Activated B cell treated with CpG ODN at 0.5 μM for 24 hours (primary cell): Measurements from ENCODE around the gene GPR137. TPM values are rescaled to one million over a fixed set of nuclear protein-coding genes. Genes with fewer than 3 reads are reported as not detected.
A peak's percentile ranks its signal among the peaks of the same experiment; 100 is the strongest.

Experiments
- ATAC-seq: fragments of 200-7000 bp; cut with Tn5 transposase; one replicate; pipeline ENCODE4 v1.10.0; 2021; ENCODE audit warnings: low read depth, mild to moderate bottlenecking, moderate library complexity
- CTCF ChIA-PET: fragments of 350-600 bp; sonication (Branson Sonifier 250); formaldehyde crosslinking; loops from one replicate; lab custom pipeline; 2021; ENCODE audit warnings: antibody characterized with exemption; lab: Charles Lee
- POLR2A ChIA-PET: fragments of 350-600 bp; sonication (Branson Sonifier 250); formaldehyde crosslinking; loops from one replicate; lab custom pipeline; 2021; ENCODE audit warnings: antibody characterized with exemption; lab: Charles Lee
- DNase-seq: peaks from one replicate; pipeline ENCODE4 v3.0.0; 2022
- H3K27ac Mint-ChIP-seq: one replicate; pipeline ENCODE4 v1.8.0; 2020; ENCODE audit warnings: mixed read lengths
- H3K27me3 Mint-ChIP-seq: one replicate; pipeline ENCODE4 v1.8.0; 2021; ENCODE audit warnings: mixed read lengths
- H3K36me3 Mint-ChIP-seq: one replicate; pipeline ENCODE4 v1.8.0; 2021; ENCODE audit warnings: low read depth, mixed read lengths
- H3K4me1 Mint-ChIP-seq: one replicate; pipeline ENCODE4 v1.8.0; 2021; ENCODE audit warnings: mixed read lengths
- H3K4me3 Mint-ChIP-seq: one replicate; pipeline ENCODE4 v1.8.0; 2020; ENCODE audit warnings: mild to moderate bottlenecking, mixed read lengths
- H3K9me3 Mint-ChIP-seq: one replicate; pipeline ENCODE4 v1.8.0; 2020; ENCODE audit warnings: mixed read lengths
- CTCF ChIP-seq: fragments of 200-600 bp; IDR thresholded peaks from one replicate; pipeline ENCODE4 v1.8.0; 2022; ENCODE audit warnings: antibody characterized with exemption, mild to moderate bottlenecking
- intact Hi-C: fragments of 100-400 bp; cut with micrococcal nuclease; formaldehyde crosslinking; loops from one replicate; pipeline ENCODE4 v1.15.1; 2024
- total RNA-seq: library from RNA; stranded (reverse); gene quantifications from 2 replicates; pipeline ENCODE4 v1.2.3, GENCODE V29; 2022

The GPR137 gene, protein sequence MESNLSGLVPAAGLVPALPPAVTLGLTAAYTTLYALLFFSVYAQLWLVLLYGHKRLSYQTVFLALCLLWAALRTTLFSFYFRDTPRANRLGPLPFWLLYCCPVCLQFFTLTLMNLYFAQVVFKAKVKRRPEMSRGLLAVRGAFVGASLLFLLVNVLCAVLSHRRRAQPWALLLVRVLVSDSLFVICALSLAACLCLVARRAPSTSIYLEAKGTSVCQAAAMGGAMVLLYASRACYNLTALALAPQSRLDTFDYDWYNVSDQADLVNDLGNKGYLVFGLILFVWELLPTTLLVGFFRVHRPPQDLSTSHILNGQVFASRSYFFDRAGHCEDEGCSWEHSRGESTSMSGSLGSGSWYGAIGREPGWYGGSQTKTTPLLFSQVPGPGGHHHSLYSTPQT
- 48.6 and 53.1 TPM in 2 replicates for total RNA-seq

GRCh38 chr11:64284962-64285884, at the start of gene GPR137:
Gene GPR137, plus strand, starts transcription at chr11:64285848. Its CDS starts 677 bp downstream, at chr11:64286525.
- ChIA-PET POLR2A (interaction anchor here (0.5 to 5.8 kb wide), 19 partner anchors 10 to 1223 kb away, joined by 3 to 119 read pairs (median 6); partner anchors contain the start of genes CCDC88B, ESRRA, FERMT3 and FKBP2), CTCF (interaction anchor here (1.0 to 2.6 kb wide), 8 partner anchors 14 to 81 kb away, joined by 3 to 11 read pairs (median 4); partner anchors contain the start of genes CATSPERZ and PRDX5)
- Mint-ChIP-seq H3K36me3 (peaks cover 12% of the 10 kb centered on the region), H3K27me3 (no peaks in the 10 kb centered on the region), H3K9me3 (no peaks in the 10 kb centered on the region), H3K4me3 (peak within 1 kb of the TSS; percentile 90), H3K27ac (peak within 1 kb of the TSS; percentile 92), H3K4me1 (peaks cover 20% of the 10 kb centered on the region)
- TF ChIP-seq CTCF = no peak
- DNase-seq (peak; percentile 99), ATAC-seq (peak; percentile 64)
- intact Hi-C loops = loop anchor here (1.0 to 2.0 kb wide), 9 partner anchors 15 to 59 kb away; partner anchors contain the start of genes CCDC88B, DNAJC4, ESRRA and FKBP2

- Mint-ChIP-seq H3K9me3 (no peaks in the 10 kb centered on the region), H3K4me1 (peaks cover 73% of the 10 kb centered on the region), H3K27ac (peak overlapping the region; percentile 98), H3K4me3 (no peak overlapping the region), H3K27me3 (no peaks in the 10 kb centered on the region), H3K36me3 (peaks cover 39% of the 10 kb centered on the region)
- ChIA-PET CTCF (interaction anchor here (0.6 kb wide), 1 partner anchor 39 kb away, joined by 3 read pairs; no protein-coding TSS in a partner anchor), POLR2A (interaction anchor here (0.8 to 1.5 kb wide), 5 partner anchors 11 to 68 kb away, joined by 3 to 5 read pairs (median 4); partner anchors contain the start of genes ESRRA, FERMT3, NUDT22 and TRPT1)
- ATAC-seq (no peak), DNase-seq (no peak)
- intact Hi-C loops = no loop called here
- TF ChIP-seq CTCF = no peak
These were observed 48.1 kb upstream of the GPR137 start for GRCh38 chr11:64237484-64237951.

- Mint-ChIP-seq H3K27ac (peak overlapping the region; percentile 98), H3K4me1 (peaks cover 73% of the 10 kb centered on the region), H3K27me3 (no peaks in the 10 kb centered on the region), H3K9me3 (no peaks in the 10 kb centered on the region), H3K36me3 (peaks cover 43% of the 10 kb centered on the region), H3K4me3 (no peak overlapping the region)
- POLR2A ChIA-PET = interaction anchor here (0.7 to 5.9 kb wide), 5 partner anchors 7 to 32 kb away, joined by 4 to 60 read pairs (median 6); partner anchors contain the start of genes DNAJC4, FERMT3, NUDT22 and TRPT1
- TF ChIP-seq CTCF = no peak
- intact Hi-C loops = no loop called here
- CTCF ChIA-PET = interaction anchor here (0.6 kb wide), 1 partner anchor 40 kb away, joined by 3 read pairs; no protein-coding TSS in a partner anchor
- DNase-seq (no peak), ATAC-seq (no peak)
These were observed 47.6 kb upstream of the GPR137 start for GRCh38 chr11:64238076-64238475.

DNA sequence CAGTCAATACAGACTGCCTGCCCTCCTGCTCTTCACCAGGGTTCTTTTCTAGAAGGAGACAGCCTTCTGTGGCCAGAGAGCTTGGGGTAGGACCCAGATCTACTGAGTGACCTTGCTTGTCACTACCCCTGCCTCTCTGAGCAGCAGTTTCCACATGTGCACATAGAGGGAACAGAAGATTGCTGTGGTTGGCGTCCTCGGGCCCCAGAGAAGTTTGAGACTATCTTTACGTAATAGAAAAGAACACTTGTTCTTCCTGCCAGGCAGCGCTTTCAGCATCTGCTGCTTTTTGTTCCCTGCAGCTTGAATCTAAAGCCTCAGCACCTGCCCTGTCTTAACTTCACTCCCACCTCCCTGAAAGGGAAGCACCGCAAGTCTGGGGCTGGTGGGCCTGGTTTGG, 46.6 kb upstream of the GPR137 start:
- intact Hi-C loops = no loop called here
- Mint-ChIP-seq H3K36me3 (peaks cover 52% of the 10 kb centered on the region), H3K4me1 (peaks cover 74% of the 10 kb centered on the region), H3K9me3 (no peaks in the 10 kb centered on the region), H3K27me3 (no peaks in the 10 kb centered on the region), H3K27ac (peak overlapping the region; percentile 98), H3K4me3 (no peak overlapping the region)
- CTCF ChIA-PET = no interaction called here
- POLR2A ChIA-PET = interaction anchor here (0.6 to 5.9 kb wide), 4 partner anchors 8 to 24 kb away, joined by 4 to 60 read pairs (median 13); partner anchors contain the start of genes DNAJC4, NUDT22 and TRPT1
- TF ChIP-seq CTCF = no peak
- ATAC-seq (no peak), DNase-seq (no peak)
